Stimulated activated CD4-positive, alpha-beta T cell treated with anti-CD3 and anti-CD28 coated beads, Interleukin-2, amount 100 ng/mL, for 24 hours (primary cell): Measurements from ENCODE around the gene PSG1.

Experiments used
- DNase-seq, 2 donors: peaks; one replicate each; pipeline ENCODE4 v3.0.0-alpha.2; 2020

PSG1 gene

DNA sequence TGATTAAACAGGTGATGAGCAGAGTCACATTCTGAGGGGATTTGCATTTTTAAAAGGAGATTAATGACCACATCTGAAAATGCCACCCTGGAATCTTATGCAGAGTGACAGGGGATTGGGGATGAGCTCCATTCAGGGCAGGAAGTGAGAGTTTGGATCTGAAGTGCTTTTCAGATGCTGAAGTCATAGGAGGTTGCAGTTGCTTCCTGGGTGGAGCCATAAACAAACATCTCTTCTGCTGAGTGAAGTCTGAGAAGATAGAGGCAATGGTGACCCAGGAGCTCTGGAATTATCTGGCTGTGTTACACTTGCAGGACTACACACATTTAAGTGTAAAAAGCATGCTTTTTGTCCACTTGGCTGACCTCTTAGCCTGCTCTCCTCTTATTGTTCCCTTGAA lies 62.6 kb downstream of the PSG1 start:
- no peak for DNase-seq
